ENCODE measurements around the gene SYNC. TPM values are rescaled to one million over a fixed set of nuclear protein-coding genes. Genes with fewer than 3 reads are reported as not detected.

The SYNC gene
- total and polyA plus RNA-seq, 9 of the 15 experiments (the other 6 are each of a cell fraction or from before 2014, with no cell fraction given) = 0.49 to 1.1 (median 0.87) TPM

GRCh38 chr1:32724678-32725614, 22.4 kb upstream of the SYNC start (continued):
- TF ChIP-seq FOXM1 (IDR thresholded peaks at IDR 0.05; ENCODE audit: low read depth) (no peak), FOXM1 (CRISPR knock-in tag; IDR thresholded peaks at IDR 0.05; ENCODE audit: low read depth) (no peak), ZNF384 (IDR thresholded peaks at IDR 0.05; ENCODE audit: low read depth, low read length) (0 out of 2 replicates have a peak, but pooled peaks have one; percentile 30), SMAD4 (CRISPR knock-in tag; conservative IDR thresholded peaks at IDR 0.05) (peak; percentile 94), XRCC3 (IDR thresholded peaks at IDR 0.05) (no peak), ZNF12 (CRISPR knock-in tag; IDR thresholded peaks at IDR 0.05) (no peak), FOSL1 (tag; conservative IDR thresholded peaks at IDR 0.05) (peak; percentile 91), ZNF740 (CRISPR knock-in tag; IDR thresholded peaks at IDR 0.05) (no peak), ZNF740 (tag; IDR thresholded peaks at IDR 0.05) (0 out of 4 replicates have a peak, but pooled peaks of 1 of the 2 experiments have one; percentile 40), FOS (IDR thresholded peaks at IDR 0.05; ENCODE audit: extremely low read depth, insufficient read length) (no peak), HNRNPUL1 (IDR thresholded peaks at IDR 0.05; ENCODE audit: low read length) (no peak), PYGO2 (tag; IDR thresholded peaks at IDR 0.05) (no peak), KLF16 (IDR thresholded peaks at IDR 0.05) (peak; percentile 87), ZNF124 (CRISPR knock-in tag; IDR thresholded peaks at IDR 0.05) (no peak), AFF4 (CRISPR knock-in tag; IDR thresholded peaks at IDR 0.05) (no peak), BMI1 (IDR thresholded peaks at IDR 0.05; ENCODE audit: low read length) (no peak), SIRT6 (IDR thresholded peaks at IDR 0.05; ENCODE audit: low read depth, low read length) (no peak), MTA2 (IDR thresholded peaks at IDR 0.05; ENCODE audit: low read depth) (no peak), SMARCC2 (IDR thresholded peaks at IDR 0.05; ENCODE audit: low read depth) (peak; percentile 90), MXD1 (CRISPR knock-in tag; IDR thresholded peaks at IDR 0.05; ENCODE audit: borderline replicate concordance, poor library complexity, severe bottlenecking) (no peak), ZNF282 (CRISPR knock-in tag; IDR thresholded peaks at IDR 0.05) (no peak), TRIM24 (IDR thresholded peaks at IDR 0.05) (peak; percentile 86 to 87), GABPB1 (CRISPR knock-in tag; IDR thresholded peaks at IDR 0.05) (no peak), TFAP4 (CRISPR knock-in tag; IDR thresholded peaks at IDR 0.05; ENCODE audit: borderline replicate concordance) (peak; percentile 100)

All from K562 (cell line).